ENCODE results near the gene ADGRG3. TPM values are rescaled to one million over a fixed set of nuclear protein-coding genes. Genes with fewer than 3 reads are reported as not detected.

Gene ADGRG3
- total RNA-seq, 1 donor from 2014 or later = not detected

DNA sequence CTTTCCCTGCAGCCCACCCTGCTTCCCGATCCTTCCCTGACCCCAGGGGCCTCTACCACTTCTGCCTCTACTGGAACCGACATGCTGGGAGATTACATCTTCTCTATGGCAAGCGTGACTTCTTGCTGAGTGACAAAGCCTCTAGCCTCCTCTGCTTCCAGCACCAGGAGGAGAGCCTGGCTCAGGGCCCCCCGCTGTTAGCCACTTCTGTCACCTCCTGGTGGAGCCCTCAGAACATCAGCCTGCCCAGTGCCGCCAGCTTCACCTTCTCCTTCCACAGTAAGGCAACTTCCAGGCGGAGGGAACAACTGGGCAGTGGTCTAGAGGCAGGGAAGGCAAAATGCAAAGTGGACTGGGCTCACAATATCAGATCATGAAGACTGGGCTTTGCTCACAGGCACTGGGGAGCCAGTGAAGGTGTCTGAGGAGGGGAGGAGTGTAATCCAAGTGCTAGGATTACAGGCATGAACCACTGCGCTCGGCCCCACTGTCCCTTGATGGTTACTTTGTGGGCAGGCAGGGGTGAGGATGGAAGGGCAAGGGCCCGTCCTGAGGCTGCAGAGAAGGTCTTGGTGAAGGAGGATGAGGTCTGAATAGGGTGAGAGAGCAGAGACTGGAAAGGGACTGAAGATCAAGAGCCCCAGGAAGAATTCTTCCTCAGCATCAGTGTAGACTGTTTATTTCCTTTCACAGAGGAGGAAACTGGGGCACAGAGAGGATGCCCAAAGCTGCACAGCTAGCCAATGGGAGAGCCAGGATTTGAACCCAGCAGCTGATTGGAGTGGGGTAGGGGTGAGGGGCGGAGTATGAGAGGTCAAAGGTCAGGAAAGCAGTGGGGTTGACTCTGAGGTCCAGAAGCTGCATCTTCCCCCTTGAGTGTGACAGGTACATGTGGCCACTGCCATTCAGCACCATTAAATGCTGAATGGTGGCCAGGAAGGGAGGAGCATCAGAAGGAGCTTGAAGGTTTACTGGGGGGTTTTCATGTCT, 16.5 kb upstream of the ADGRG3 start:
- H3K4me3 Mint-ChIP-seq (ENCODE audit: unreplicated experiment) = no peak overlapping the region
- TF ChIP-seq, protein P1, sequence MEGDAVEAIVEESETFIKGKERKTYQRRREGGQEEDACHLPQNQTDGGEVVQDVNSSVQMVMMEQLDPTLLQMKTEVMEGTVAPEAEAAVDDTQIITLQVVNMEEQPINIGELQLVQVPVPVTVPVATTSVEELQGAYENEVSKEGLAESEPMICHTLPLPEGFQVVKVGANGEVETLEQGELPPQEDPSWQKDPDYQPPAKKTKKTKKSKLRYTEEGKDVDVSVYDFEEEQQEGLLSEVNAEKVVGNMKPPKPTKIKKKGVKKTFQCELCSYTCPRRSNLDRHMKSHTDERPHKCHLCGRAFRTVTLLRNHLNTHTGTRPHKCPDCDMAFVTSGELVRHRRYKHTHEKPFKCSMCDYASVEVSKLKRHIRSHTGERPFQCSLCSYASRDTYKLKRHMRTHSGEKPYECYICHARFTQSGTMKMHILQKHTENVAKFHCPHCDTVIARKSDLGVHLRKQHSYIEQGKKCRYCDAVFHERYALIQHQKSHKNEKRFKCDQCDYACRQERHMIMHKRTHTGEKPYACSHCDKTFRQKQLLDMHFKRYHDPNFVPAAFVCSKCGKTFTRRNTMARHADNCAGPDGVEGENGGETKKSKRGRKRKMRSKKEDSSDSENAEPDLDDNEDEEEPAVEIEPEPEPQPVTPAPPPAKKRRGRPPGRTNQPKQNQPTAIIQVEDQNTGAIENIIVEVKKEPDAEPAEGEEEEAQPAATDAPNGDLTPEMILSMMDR (IDR thresholded peaks at IDR 0.05; ENCODE audit: insufficient read depth, low read depth, low read length) = no peak
- TF ChIP-seq EZH2 (IDR thresholded peaks at IDR 0.05; ENCODE audit: insufficient read depth, low read length) = no peak
- peaks cover 9% of the 10 kb centered on the region for H3K4me1 Mint-ChIP-seq (ENCODE audit: low read depth, unreplicated experiment)

DNA sequence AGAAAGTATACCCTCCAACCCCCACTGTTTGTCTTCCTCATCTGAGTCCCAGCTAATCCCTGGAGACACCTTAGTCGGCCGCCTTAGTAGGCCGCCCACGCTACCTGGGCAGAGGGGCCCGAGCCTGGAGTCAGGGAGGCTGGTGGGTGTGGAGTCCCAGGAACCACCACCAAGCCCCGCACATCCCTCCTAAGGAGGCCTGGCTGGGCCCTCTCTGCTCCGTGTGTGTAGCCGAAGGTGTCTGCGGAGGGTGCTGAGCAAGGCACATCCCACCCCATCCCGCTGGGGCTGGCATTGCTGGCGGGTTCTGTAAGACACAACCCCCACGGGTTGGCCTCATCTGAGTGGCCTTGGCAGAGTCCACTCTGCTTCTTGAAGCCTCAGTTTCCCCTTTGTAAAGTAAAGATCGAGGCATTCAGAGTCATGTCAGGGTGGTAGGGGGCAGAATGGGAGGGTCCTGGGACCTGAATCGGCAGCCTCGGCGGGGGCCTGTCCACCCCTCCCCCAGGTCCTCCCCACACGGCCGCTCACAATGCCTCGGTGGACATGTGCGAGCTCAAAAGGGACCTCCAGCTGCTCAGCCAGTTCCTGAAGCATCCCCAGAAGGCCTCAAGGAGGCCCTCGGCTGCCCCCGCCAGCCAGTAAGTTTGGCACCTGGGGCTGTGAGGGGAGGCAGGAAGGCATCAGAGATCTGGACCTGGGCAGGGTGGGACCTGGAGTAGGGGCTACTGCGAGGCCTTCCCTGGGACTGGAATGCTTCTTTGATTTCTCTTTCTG, 15.2 kb upstream of the ADGRG3 start:
- Histone ChIP-seq H4K20me1 (ENCODE audit: insufficient read depth, low read length) (no peaks in the 10 kb centered on the region), H3K4me2 (ENCODE audit: low read length) (no peak overlapping the region), H3K79me2 (ENCODE audit: insufficient read depth, low read length) (no peaks in the 10 kb centered on the region), H3K9me3 (ENCODE audit: insufficient read depth, low read depth, low read length) (no peaks in the 10 kb centered on the region), H3K27me3 (ENCODE audit: insufficient read depth, low read length) (no peaks in the 10 kb centered on the region), H3K36me3 (ENCODE audit: insufficient read depth, low read length) (no peaks in the 10 kb centered on the region), H3K4me1 (ENCODE audit: insufficient read depth, low read length) (peaks cover 16% of the 10 kb centered on the region), H3K4me3 (ENCODE audit: insufficient read depth, low read depth, low read length) (no peak overlapping the region), H3K9ac (ENCODE audit: low read length) (no peak overlapping the region), H2AFZ (ENCODE audit: low read depth, low read length) (peak overlapping the region; percentile 58), H3K27ac (ENCODE audit: low read depth, low read length) (no peak overlapping the region)
- H3K4me3 Mint-ChIP-seq (ENCODE audit: unreplicated experiment) = no peak overlapping the region
- FAIRE-seq = no peak
- DNase-seq (ENCODE audit: low read depth) = no peak
- H3K4me1 Mint-ChIP-seq (ENCODE audit: low read depth, unreplicated experiment) = peaks cover 9% of the 10 kb centered on the region
- peaks cover 4% of the 10 kb centered on the region for H3K27me3 Mint-ChIP-seq (ENCODE audit: low read depth, unreplicated experiment)
- H3K9me3 Mint-ChIP-seq (ENCODE audit: unreplicated experiment) = no peaks in the 10 kb centered on the region
- H3K36me3 Mint-ChIP-seq (ENCODE audit: low read depth, unreplicated experiment) = peaks cover 2% of the 10 kb centered on the region
- no peak overlapping the region for H3K27ac Mint-ChIP-seq (ENCODE audit: unreplicated experiment)
- TF ChIP-seq, protein P1 (IDR thresholded peaks at IDR 0.05; ENCODE audit: insufficient read depth, low read depth, low read length) = no peak
- no peak for TF ChIP-seq EZH2 (IDR thresholded peaks at IDR 0.05; ENCODE audit: insufficient read depth, low read length)

More for the DNA sequence above, 16.5 kb upstream of the ADGRG3 start:
- Mint-ChIP-seq H3K27ac (ENCODE audit: unreplicated experiment) (peak overlapping the region; percentile 19), H3K9me3 (ENCODE audit: unreplicated experiment) (no peaks in the 10 kb centered on the region), H3K36me3 (ENCODE audit: low read depth, unreplicated experiment) (no peaks in the 10 kb centered on the region), H3K27me3 (ENCODE audit: low read depth, unreplicated experiment) (peaks cover 4% of the 10 kb centered on the region)
- Histone ChIP-seq H3K4me2 (ENCODE audit: low read length) (no peak overlapping the region), H3K9ac (ENCODE audit: low read length) (no peak overlapping the region), H4K20me1 (ENCODE audit: insufficient read depth, low read length) (no peaks in the 10 kb centered on the region), H2AFZ (ENCODE audit: low read depth, low read length) (no peak overlapping the region), H3K36me3 (ENCODE audit: insufficient read depth, low read length) (no peaks in the 10 kb centered on the region), H3K9me3 (ENCODE audit: insufficient read depth, low read depth, low read length) (no peaks in the 10 kb centered on the region), H3K4me3 (ENCODE audit: insufficient read depth, low read depth, low read length) (no peak overlapping the region), H3K4me1 (ENCODE audit: insufficient read depth, low read length) (peaks cover 22% of the 10 kb centered on the region), H3K27me3 (ENCODE audit: insufficient read depth, low read length) (no peaks in the 10 kb centered on the region), H3K79me2 (ENCODE audit: insufficient read depth, low read length) (no peaks in the 10 kb centered on the region), H3K27ac (ENCODE audit: low read depth, low read length) (no peak overlapping the region)
- DNase-seq (ENCODE audit: low read depth) (no peak), FAIRE-seq (no peak)
